Osteoblast (primary cell): Measurements from ENCODE around the gene MYT1. TPM values are rescaled to one million over a fixed set of nuclear protein-coding genes. Genes with fewer than 3 reads are reported as not detected.
A peak's percentile ranks its signal among the peaks of the same experiment; 100 is the strongest.
"Not testable (repeated sequence)": the region's sequence is repeated elsewhere in the genome, so short reads cannot be mapped to it uniquely, and the experiment has no call there.

Source experiments
- DNase-seq: peaks from one replicate; pipeline ENCODE4 v3.0.0; 2011; ENCODE audit warnings: low spot score, mixed read lengths; ENCODE audit not compliant: insufficient read length; ENCODE audit errors: missing footprints
- H2AFZ ChIP-seq: 2 replicates; pipeline ENCODE4 v1.6.0; 2011; ENCODE audit warnings: mild to moderate bottlenecking, low read length
- H3K27ac ChIP-seq: 2 replicates; pipeline ENCODE4 v1.5.1; 2011; ENCODE audit warnings: mild to moderate bottlenecking, low read depth, low read length, moderate library complexity
- H3K27me3 ChIP-seq: 2 replicates; pipeline ENCODE4 v1.6.0; 2012; ENCODE audit warnings: mild to moderate bottlenecking, control low read depth, inconsistent platforms, low read length, moderate library complexity; ENCODE audit not compliant: insufficient read depth
- H3K36me3 ChIP-seq: 2 replicates; pipeline ENCODE4 v1.5.1; 2011; ENCODE audit warnings: mild to moderate bottlenecking, low read length, control low read depth, moderate library complexity; ENCODE audit not compliant: insufficient read depth
- H3K4me1 ChIP-seq: 2 replicates; pipeline ENCODE4 v1.5.1; 2011; ENCODE audit warnings: mild to moderate bottlenecking, low read length, control low read depth, moderate library complexity; ENCODE audit not compliant: insufficient read depth
- H3K4me2 ChIP-seq: 2 replicates; pipeline ENCODE4 v1.6.0; 2011; ENCODE audit warnings: mild to moderate bottlenecking, low read length; ENCODE audit not compliant: insufficient read depth
- H3K4me3 ChIP-seq: fragments of 200-600 bp; sonication (generic); 3 replicates; pipeline ENCODE4 v1.5.1; 2012; ENCODE audit warnings: mild to moderate bottlenecking, low read length, inconsistent platforms; ENCODE audit not compliant: insufficient read depth
- H3K79me2 ChIP-seq: 2 replicates; pipeline ENCODE4 v1.6.0; 2012; ENCODE audit warnings: mild to moderate bottlenecking, low read length, control low read depth, inconsistent platforms; ENCODE audit not compliant: insufficient read depth
- H3K9me3 ChIP-seq: 2 replicates; pipeline ENCODE4 v1.5.1; 2011; ENCODE audit warnings: low read depth, low read length, control low read depth
- H4K20me1 ChIP-seq: 2 replicates; pipeline ENCODE4 v1.6.0; 2012; ENCODE audit warnings: mild to moderate bottlenecking, low read length, control low read depth; ENCODE audit not compliant: insufficient read depth
- total RNA-seq: library from RNA; depleted of rRNA; stranded (reverse); fragments of >200 nt; gene quantifications from 2 replicates; pipeline ENCODE4 v1.2.3, GENCODE V29; 2012
- TF ChIP-seq, protein P1 (sequence below): IDR thresholded peaks from 2 replicates; pipeline ENCODE4 v1.5.1; 2011; ENCODE audit warnings: mild to moderate bottlenecking, low read depth, low read length, moderate library complexity; ENCODE audit errors: extremely low read depth

MYT1 gene
- total RNA-seq, 1 donor: not detected

DNA sequence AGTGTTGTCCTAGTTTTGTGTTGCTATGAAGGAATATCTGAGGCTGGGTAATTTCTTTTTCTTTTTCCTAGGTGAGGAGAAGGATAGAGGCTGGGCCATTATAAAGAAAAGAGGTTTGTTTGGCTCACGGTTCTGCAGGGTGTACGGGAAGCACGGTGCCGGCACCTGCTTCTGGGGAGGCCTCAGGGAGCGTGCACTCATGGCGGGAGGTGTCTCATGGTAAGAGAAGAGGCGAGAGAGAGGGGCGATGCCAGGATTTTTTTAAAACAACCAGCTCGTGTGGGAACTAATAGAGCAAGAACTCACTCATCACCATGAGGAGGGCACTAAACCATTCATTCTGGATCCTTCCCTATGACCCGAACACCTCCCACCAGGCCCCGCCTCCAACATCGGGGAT lies 42.7 kb upstream of the MYT1 start:
- no peaks in the 10 kb centered on the region for H3K79me2 ChIP-seq
- H2AFZ ChIP-seq: no peak overlapping the region
- H3K27me3 ChIP-seq: peaks cover 24% of the 10 kb centered on the region
- H3K36me3 ChIP-seq: no peaks in the 10 kb centered on the region
- no peaks in the 10 kb centered on the region for H3K4me1 ChIP-seq
- no peaks in the 10 kb centered on the region for H4K20me1 ChIP-seq
- no peaks in the 10 kb centered on the region for H3K9me3 ChIP-seq
- peak; percentile 9 for DNase-seq
- no peak overlapping the region for H3K27ac ChIP-seq
- no peak overlapping the region for H3K4me2 ChIP-seq
- TF ChIP-seq, protein P1, sequence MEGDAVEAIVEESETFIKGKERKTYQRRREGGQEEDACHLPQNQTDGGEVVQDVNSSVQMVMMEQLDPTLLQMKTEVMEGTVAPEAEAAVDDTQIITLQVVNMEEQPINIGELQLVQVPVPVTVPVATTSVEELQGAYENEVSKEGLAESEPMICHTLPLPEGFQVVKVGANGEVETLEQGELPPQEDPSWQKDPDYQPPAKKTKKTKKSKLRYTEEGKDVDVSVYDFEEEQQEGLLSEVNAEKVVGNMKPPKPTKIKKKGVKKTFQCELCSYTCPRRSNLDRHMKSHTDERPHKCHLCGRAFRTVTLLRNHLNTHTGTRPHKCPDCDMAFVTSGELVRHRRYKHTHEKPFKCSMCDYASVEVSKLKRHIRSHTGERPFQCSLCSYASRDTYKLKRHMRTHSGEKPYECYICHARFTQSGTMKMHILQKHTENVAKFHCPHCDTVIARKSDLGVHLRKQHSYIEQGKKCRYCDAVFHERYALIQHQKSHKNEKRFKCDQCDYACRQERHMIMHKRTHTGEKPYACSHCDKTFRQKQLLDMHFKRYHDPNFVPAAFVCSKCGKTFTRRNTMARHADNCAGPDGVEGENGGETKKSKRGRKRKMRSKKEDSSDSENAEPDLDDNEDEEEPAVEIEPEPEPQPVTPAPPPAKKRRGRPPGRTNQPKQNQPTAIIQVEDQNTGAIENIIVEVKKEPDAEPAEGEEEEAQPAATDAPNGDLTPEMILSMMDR: no peak
- no peak overlapping the region for H3K4me3 ChIP-seq

DNA sequence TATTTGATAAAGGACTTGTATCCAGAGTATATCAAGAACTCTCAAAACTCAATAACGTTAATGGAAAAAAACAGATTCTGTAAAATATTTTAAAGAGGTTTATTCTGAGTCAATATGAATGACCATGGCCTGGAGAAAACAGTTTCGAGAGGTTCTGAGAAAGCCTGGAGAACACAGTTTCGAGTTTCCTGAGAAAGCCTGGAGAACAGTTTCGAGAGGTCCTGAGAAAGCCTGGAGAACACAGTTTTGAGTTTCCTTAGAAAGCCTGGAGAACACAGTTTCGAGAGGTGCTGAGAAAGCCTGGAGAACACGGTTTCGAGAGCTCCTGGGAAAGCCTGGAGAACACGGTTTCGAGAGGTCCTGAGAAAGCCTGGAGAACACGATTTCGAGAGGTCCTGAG lies 41.3 kb upstream of the MYT1 start:
- H3K27ac ChIP-seq, H3K4me2 ChIP-seq, H3K4me1 ChIP-seq, H3K36me3 ChIP-seq, H3K79me2 ChIP-seq, H3K4me3 ChIP-seq, DNase-seq, H3K9me3 ChIP-seq, H4K20me1 ChIP-seq, H2AFZ ChIP-seq: not testable (repeated sequence)
- peaks cover 25% of the 10 kb centered on the region for H3K27me3 ChIP-seq

DNA sequence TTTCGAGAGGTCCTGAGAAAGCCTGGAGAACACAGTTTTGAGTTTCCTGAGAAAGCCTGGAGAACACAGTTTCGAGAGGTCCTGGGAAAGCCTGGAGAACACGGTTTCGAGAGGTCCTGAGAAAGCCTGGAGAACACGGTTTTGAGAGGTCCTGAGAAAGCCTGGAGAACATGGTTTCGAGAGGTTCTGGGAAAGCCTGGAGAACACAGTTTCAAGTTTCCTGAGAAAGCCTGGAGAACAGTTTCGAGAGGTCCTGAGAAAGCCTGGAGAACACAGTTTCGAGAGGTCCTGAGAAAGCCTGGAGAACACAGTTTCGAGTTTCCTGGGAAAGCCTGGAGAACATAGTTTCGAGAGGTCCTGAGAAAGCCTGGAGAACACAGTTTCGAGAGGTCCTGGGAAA lies 40.7 kb upstream of the MYT1 start:
- not testable (repeated sequence) for H3K4me3 ChIP-seq, H4K20me1 ChIP-seq, H3K4me1 ChIP-seq, H2AFZ ChIP-seq, H3K27ac ChIP-seq, DNase-seq, H3K4me2 ChIP-seq, H3K9me3 ChIP-seq, H3K79me2 ChIP-seq, H3K36me3 ChIP-seq
- H3K27me3 ChIP-seq: peaks cover 27% of the 10 kb centered on the region

DNA sequence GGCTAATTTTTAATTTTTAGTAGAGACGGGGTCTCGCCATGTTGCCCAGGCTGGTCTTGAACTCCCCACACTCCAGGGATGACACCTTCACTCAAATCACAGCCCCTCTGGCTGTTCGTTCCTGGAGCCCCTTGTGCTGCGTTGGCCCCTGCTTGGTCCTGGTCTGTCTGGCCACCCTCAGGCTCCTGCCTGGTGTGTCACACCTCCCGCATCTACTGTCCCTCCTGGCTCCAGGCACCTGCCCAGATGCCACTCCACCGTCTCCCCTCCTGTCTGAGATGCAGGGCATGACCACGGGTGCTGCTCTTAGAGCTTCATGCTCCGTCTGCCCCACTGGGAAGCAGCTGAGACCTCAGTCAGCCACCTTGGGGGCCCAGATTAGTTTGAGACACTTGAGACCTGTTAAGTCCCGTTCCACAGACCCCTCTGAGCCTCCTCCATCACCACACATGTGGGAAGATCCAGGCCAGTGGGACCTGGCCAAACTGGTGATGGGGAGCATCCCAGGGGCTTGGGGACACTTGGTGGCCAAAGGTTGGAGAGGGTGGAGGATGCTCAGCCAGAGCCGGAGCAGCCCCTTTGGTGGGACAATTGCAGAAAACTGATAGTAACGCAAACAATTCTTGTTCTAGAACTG lies 35.0 kb upstream of the MYT1 start:
- DNase-seq: peak; percentile 26
- no peaks in the 10 kb centered on the region for H3K36me3 ChIP-seq

GRCh38 chr20:64130271-64130670 lies 34.0 kb upstream of the MYT1 start:
- Histone ChIP-seq H3K4me3 (no peak overlapping the region), H3K36me3 (no peaks in the 10 kb centered on the region), H3K4me2 (no peak overlapping the region), H3K4me1 (no peaks in the 10 kb centered on the region), H3K27me3 (peaks cover 3% of the 10 kb centered on the region), H2AFZ (no peak overlapping the region), H3K79me2 (no peaks in the 10 kb centered on the region), H4K20me1 (no peaks in the 10 kb centered on the region), H3K27ac (no peak overlapping the region), H3K9me3 (no peaks in the 10 kb centered on the region)
- no peak for DNase-seq
- TF ChIP-seq, protein P1: no peak

More for the DNA sequence above, 35.0 kb upstream of the MYT1 start:
- Histone ChIP-seq H3K4me2 (no peak overlapping the region), H3K27ac (no peak overlapping the region), H3K27me3 (peaks cover 7% of the 10 kb centered on the region), H4K20me1 (no peaks in the 10 kb centered on the region), H3K9me3 (no peaks in the 10 kb centered on the region), H3K4me1 (no peaks in the 10 kb centered on the region), H3K79me2 (no peaks in the 10 kb centered on the region), H3K4me3 (no peak overlapping the region), H2AFZ (no peak overlapping the region)
- TF ChIP-seq, protein P1: no peak
